IPS-NIHi11 (cell line): ENCODE data around the gene PRDM7.
"Not testable (repeated sequence)": the region's sequence is repeated elsewhere in the genome, so short reads cannot be mapped to it uniquely, and the experiment has no call there.

Experiments
- DNase-seq: peaks from one replicate; pipeline ENCODE4 v3.0.0; 2012; ENCODE audit warnings: mixed read lengths, low spot score

PRDM7 gene

GRCh38 chr16:90012991-90013745 lies 64.0 kb downstream of the PRDM7 start:
- DNase-seq = no peak

- no peak for DNase-seq
Measured at GRCh38 chr16:90011908-90012501, 65.1 kb downstream of the PRDM7 start.

GRCh38 chr16:90011508-90011819 lies 65.7 kb downstream of the PRDM7 start:
- DNase-seq = no peak

- DNase-seq = no peak
Measured at GRCh38 chr16:90010676-90011507, 66.2 kb downstream of the PRDM7 start.

- no peak for DNase-seq
Measured at GRCh38 chr16:90009172-90009899, 67.8 kb downstream of the PRDM7 start.

GRCh38 chr16:90008708-90009145 lies 68.4 kb downstream of the PRDM7 start:
- DNase-seq = no peak

- not testable (repeated sequence) for DNase-seq
Measured at GRCh38 chr16:90007635-90008234, 69.4 kb downstream of the PRDM7 start.

GRCh38 chr16:90007015-90007414 lies 70.1 kb downstream of the PRDM7 start:
- no peak for DNase-seq
